Measurements from ENCODE around the gene PRELID1.

DNA sequence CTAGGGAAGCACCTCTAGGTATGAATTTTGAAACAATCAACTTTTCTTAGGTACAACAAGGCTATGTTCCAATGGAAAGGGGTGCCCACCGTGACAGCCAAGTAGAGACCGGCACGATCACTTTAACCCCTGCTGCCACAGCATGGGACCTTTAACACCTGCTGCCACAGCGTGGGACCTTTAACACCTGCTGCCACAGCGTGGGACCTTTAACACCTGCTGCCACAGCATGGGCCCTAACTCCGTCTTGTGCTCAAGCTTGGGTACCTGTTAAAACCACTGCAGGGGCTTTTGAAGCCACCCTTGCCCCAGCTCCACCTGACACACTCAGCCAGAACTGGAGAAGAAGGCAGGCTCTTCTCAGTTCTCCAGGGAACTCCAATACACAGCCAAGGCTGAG is 26.3 kb downstream of the PRELID1 start:
- TF ChIP-seq, protein P1, sequence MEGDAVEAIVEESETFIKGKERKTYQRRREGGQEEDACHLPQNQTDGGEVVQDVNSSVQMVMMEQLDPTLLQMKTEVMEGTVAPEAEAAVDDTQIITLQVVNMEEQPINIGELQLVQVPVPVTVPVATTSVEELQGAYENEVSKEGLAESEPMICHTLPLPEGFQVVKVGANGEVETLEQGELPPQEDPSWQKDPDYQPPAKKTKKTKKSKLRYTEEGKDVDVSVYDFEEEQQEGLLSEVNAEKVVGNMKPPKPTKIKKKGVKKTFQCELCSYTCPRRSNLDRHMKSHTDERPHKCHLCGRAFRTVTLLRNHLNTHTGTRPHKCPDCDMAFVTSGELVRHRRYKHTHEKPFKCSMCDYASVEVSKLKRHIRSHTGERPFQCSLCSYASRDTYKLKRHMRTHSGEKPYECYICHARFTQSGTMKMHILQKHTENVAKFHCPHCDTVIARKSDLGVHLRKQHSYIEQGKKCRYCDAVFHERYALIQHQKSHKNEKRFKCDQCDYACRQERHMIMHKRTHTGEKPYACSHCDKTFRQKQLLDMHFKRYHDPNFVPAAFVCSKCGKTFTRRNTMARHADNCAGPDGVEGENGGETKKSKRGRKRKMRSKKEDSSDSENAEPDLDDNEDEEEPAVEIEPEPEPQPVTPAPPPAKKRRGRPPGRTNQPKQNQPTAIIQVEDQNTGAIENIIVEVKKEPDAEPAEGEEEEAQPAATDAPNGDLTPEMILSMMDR (IDR thresholded peaks at IDR 0.05 in 8 of 11, conservative IDR thresholded peaks at IDR 0.05 in 3 of 11) = no peak
- TF ChIP-seq POLR2A (IDR thresholded peaks at IDR 0.05) = no peak
